HL-60 (cell line): Measurements from ENCODE around the gene IL1RAPL2.

Source experiments
- DNase-seq, 2 experiments: peaks; one replicate each; pipeline ENCODE4 v3.0.0-alpha.2; 2010 to 2020; ENCODE audit warnings: low read depth in 1 of 2, low spot score in 1 of 2
- H3K27ac ChIP-seq: fragments of 250-450 bp; sonication (Bioruptor Pico); replicated peaks from 2 replicates; pipeline ENCODE4 v1.5.1; 2020; ENCODE audit warnings: mild to moderate bottlenecking, moderate library complexity
- H3K27me3 ChIP-seq: fragments of 250-450 bp; sonication (Bioruptor Pico); 2 replicates; pipeline ENCODE4 v1.5.1; 2021; ENCODE audit warnings: mild to moderate bottlenecking, moderate library complexity; ENCODE audit not compliant: insufficient read depth, poor library complexity, severe bottlenecking
- H3K4me3 ChIP-seq: replicated peaks from 2 replicates; pipeline ENCODE4 v1.5.1; 2011; ENCODE audit warnings: mild to moderate bottlenecking, control low read depth, low read length; ENCODE audit not compliant: insufficient read depth
- CTCF ChIP-seq: IDR thresholded peaks from one replicate; pipeline ENCODE4 v1.5.1; 2011; ENCODE audit warnings: low read length, control low read depth, inconsistent platforms; ENCODE audit not compliant: insufficient read depth
- GABPA ChIP-seq: IDR thresholded peaks from 2 replicates; pipeline ENCODE4 v1.6.1; 2012; ENCODE audit warnings: low read depth
- POLR2AphosphoS5 ChIP-seq: IDR thresholded peaks from 2 replicates; pipeline ENCODE4 v1.6.1; 2012; ENCODE audit warnings: low read depth
- REST ChIP-seq: IDR thresholded peaks from 2 replicates; pipeline ENCODE4 v1.6.1; 2012; ENCODE audit warnings: low read depth; ENCODE audit not compliant: insufficient replicate concordance
- SPI1 ChIP-seq: IDR thresholded peaks from 2 replicates; pipeline ENCODE4 v1.6.1; 2012; ENCODE audit warnings: low read depth, mild to moderate bottlenecking, borderline replicate concordance

Gene IL1RAPL2

GRCh38 chrX:105488716-105489115 lies 922.7 kb downstream of the IL1RAPL2 start:
- Histone ChIP-seq H3K4me3 (no peak overlapping the region), H3K27ac (no peak overlapping the region), H3K27me3 (no peaks in the 10 kb centered on the region)
- TF ChIP-seq SPI1: no peak
- TF ChIP-seq POLR2AphosphoS5: no peak
- no peak for TF ChIP-seq REST
- TF ChIP-seq CTCF: no peak
- TF ChIP-seq GABPA: no peak
- DNase-seq: no peak

- DNase-seq: no peak
- H3K27ac ChIP-seq: no peak overlapping the region
- H3K4me3 ChIP-seq: no peak overlapping the region
- no peaks in the 10 kb centered on the region for H3K27me3 ChIP-seq
- no peak for TF ChIP-seq CTCF
- no peak for TF ChIP-seq REST
- TF ChIP-seq SPI1: no peak
- no peak for TF ChIP-seq GABPA
- no peak for TF ChIP-seq POLR2AphosphoS5
These were observed 929.4 kb downstream of the IL1RAPL2 start for GRCh38 chrX:105495376-105495775.

GRCh38 chrX:105502336-105502735 lies 936.3 kb downstream of the IL1RAPL2 start:
- no peak overlapping the region for H3K4me3 ChIP-seq
- H3K27me3 ChIP-seq: no peaks in the 10 kb centered on the region
- no peak for TF ChIP-seq POLR2AphosphoS5
- no peak for TF ChIP-seq SPI1
- no peak for TF ChIP-seq GABPA
- TF ChIP-seq CTCF: no peak
- TF ChIP-seq REST: no peak
- H3K27ac ChIP-seq: no peak overlapping the region
- no peak for DNase-seq
